Inferior parietal cortex (tissue), 1 donor: Measurements from ENCODE around the gene OR5B21.

Experiments used
- DNase-seq: peaks from one replicate; pipeline ENCODE4 v3.0.0-alpha.2; 2016; ENCODE audit errors: extremely low spot score

Gene OR5B21

GRCh38 chr11:58493676-58494075 is 14.2 kb downstream of the OR5B21 start:
- no peak for DNase-seq

DNA sequence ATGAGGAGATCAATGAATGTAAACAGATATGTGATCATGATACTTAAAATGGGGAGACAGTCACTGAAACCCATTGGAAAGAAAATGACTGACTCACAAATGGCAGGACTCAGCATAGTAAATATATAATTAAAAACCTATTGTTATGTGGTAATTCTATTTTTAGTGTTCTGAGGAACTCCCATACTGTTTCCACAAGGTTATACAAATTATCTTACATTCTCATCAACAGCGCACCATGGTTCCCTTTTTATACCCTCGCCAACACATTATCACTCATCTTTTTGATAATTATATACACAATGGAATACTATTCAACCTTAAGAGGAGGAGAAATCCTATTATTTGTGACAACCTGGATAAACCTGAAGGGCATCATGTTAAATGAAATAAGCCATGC is 17.1 kb downstream of the OR5B21 start:
- no peak for DNase-seq

DNA sequence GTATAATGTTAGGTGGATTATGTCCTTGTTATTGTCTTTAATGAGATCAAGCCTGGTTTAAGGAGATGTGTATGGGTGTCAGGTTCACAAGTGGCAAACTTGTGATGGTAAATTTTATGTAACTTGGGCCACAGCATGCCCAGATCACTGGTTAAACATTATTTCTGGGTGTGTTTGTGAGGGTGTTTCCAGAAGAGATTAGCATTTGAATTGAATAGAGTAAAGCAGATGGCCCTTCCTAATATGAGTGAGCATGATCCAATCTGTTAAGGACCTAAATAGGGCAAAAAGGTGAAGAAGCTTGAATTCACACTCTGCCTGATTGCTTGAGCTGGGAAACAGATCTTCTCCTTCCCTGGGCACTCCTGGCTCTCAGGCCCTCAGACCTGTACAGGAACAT is 20.7 kb downstream of the OR5B21 start:
- no peak for DNase-seq

DNA sequence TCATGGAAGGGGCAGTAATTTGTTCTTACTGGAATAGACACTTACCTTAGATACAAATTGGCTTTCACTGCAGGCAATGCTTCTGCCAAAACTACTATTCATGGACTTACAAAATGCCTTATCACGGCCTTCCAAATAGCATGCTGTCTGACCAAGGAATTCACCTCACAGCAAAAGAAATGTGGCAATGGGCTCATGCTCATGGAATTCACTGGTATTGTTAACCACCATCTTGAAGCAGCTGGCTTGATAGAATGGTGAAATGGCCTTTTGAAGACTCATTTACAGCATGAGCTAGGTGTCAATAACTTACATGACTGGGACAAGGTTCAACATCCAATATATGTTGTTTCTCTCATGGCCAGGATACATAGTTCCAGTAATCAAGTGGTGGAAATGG is 21.9 kb downstream of the OR5B21 start:
- no peak for DNase-seq

- no peak for DNase-seq
Observed at GRCh38 chr11:58471892-58472291, 36.0 kb downstream of the OR5B21 start.

DNA sequence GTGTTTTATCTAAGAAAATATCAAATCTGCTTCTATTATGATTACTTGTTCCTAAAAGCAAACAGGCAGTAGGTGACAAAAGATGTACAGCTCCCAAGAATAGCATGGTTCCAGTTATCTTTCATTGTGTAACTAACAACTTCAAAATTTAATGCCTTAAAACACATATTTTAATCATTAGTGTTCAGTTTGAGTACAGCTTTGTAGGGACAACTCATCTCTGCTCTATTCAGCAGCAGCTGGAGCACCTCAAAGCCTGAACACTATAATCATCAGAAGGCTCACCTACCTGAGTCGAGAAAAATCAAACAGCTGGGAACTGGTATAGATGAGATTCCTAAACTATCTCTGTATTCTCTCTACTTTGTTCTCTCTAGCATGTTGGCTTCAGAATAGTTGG is 41.6 kb downstream of the OR5B21 start:
- DNase-seq = no peak

- DNase-seq = no peak
Observed at GRCh38 chr11:58465690-58466089, 42.2 kb downstream of the OR5B21 start.
